Duodenal mucosa (tissue), 2 donors: ENCODE measurements around the gene PAN3.

ENCODE experiments used
- H3K27ac ChIP-seq: one replicate; pipeline ENCODE4 v1.7.0; 2013; ENCODE audit warnings: low read depth, low read length
- H3K27me3 ChIP-seq, 2 donors: one replicate each; pipeline ENCODE4 v1.7.0; 2013; ENCODE audit warnings: low read length in 2 of 2, control low read depth in 1 of 2; ENCODE audit not compliant: insufficient read depth in 2 of 2, control insufficient read depth in 1 of 2
- H3K36me3 ChIP-seq, 2 donors: one replicate each; pipeline ENCODE4 v1.7.0; 2013; ENCODE audit warnings: low read length in 2 of 2, control low read depth in 1 of 2; ENCODE audit not compliant: insufficient read depth in 2 of 2, control insufficient read depth in 1 of 2
- H3K4me1 ChIP-seq, 2 donors: one replicate each; pipeline ENCODE4 v1.7.0; 2013; ENCODE audit warnings: low read length in 2 of 2, control low read depth in 1 of 2; ENCODE audit not compliant: insufficient read depth in 2 of 2, control insufficient read depth in 1 of 2
- H3K4me3 ChIP-seq, 2 donors: one replicate each; pipeline ENCODE4 v1.7.0; 2013; ENCODE audit warnings: low read length in 2 of 2, low read depth in 1 of 2
- H3K9ac ChIP-seq, 2 donors: one replicate each; pipeline ENCODE4 v1.7.0; 2013; ENCODE audit warnings: low read length in 2 of 2, low read depth in 1 of 2
- H3K9me3 ChIP-seq, 2 donors: one replicate each; pipeline ENCODE4 v1.7.0; 2013; ENCODE audit warnings: low read length in 2 of 2, control low read depth in 1 of 2; ENCODE audit not compliant: control insufficient read depth in 1 of 2

PAN3 gene

DNA sequence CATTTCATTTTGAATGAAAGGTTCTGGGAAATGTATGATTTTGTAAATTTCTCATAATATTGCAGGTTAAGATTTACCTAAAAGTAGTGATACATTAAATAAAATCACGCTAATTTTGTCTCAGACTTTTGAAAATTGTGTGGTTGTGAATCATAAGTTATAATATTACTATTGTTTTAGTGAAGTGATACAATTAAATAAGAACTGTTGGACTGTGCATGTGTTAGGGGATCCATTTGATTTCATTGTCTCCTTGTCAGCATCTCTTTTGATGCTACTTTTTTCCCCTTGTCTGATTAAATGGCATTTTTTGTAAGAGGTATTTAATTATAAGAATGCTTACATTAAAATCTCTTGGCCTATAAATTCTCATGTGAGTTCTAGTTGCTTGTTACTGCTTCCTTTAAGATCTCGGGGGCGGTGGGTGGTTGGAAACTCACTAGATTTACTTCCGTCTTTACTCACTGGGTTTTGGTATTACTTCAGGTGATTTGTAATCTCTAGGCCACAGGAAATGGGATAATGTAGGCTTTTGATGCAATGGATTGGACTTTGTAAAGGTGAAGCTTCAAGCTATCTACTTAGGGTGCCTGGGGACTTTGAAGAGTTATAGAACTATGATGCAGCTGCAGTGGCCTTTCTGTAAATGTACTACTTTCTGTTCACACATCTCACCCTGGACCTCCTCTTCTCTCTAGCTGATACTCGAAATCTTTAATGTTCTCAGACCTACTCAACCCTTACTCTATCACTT lies 66.5 kb downstream of the PAN3 start:
- H3K27me3 ChIP-seq: no peaks in the 10 kb centered on the region
- no peaks in the 10 kb centered on the region for H3K36me3 ChIP-seq
- no peak overlapping the region for H3K9ac ChIP-seq
- no peaks in the 10 kb centered on the region for H3K9me3 ChIP-seq
- no peaks in the 10 kb centered on the region for H3K4me1 ChIP-seq
- H3K4me3 ChIP-seq: no peak overlapping the region
- H3K27ac ChIP-seq: no peak overlapping the region

- no peaks in the 10 kb centered on the region for H3K9me3 ChIP-seq
- no peaks in the 10 kb centered on the region for H3K27me3 ChIP-seq
- no peak overlapping the region for H3K9ac ChIP-seq
- no peak overlapping the region for H3K4me3 ChIP-seq
- H3K36me3 ChIP-seq: peaks cover 0 to 8% of the 10 kb centered on the region in 2 donors
- no peaks in the 10 kb centered on the region for H3K4me1 ChIP-seq
- H3K27ac ChIP-seq: no peak overlapping the region
Measured at GRCh38 chr13:28218679-28219078, 80.3 kb downstream of the PAN3 start.

DNA sequence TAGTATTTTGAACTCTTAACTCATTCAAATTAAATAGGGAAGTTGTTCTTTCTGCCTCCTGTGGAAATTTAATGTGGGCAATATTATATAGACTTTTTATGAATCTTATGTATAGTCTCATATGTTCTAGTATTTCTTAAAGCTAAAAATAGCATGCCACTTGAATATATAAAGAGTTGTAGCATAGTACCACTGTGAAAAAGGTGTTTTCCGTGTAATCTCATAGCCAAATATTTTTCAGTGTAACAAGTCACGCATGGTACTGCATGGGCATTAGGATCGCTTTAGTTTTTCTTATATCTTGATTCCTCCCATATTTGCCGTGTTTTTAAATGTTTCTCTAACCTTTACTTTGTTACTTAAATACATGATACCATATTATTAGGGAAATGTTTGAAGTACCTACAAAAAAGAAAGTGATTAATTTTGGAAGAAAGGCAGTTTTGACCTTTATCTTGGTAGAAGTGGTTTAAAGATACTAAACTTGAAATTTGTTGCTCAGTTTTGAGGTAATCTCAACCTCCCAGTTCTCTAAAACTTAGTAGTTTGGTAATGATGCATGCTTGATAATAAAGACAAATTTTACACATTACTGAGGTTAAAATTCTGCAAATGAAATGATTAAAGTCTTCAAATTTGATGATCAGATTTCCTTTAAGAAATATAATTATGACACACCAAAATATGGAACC lies 81.2 kb downstream of the PAN3 start:
- Histone ChIP-seq H3K4me1 (no peaks in the 10 kb centered on the region), H3K4me3 (no peak overlapping the region), H3K36me3 (peaks cover 0 to 5% of the 10 kb centered on the region in 2 donors), H3K27me3 (no peaks in the 10 kb centered on the region), H3K9me3 (no peaks in the 10 kb centered on the region), H3K9ac (no peak overlapping the region), H3K27ac (no peak overlapping the region)

- no peaks in the 10 kb centered on the region for H3K9me3 ChIP-seq
- no peak overlapping the region for H3K9ac ChIP-seq
- H3K4me3 ChIP-seq: no peak overlapping the region
- peaks cover 0 to under 1% of the 10 kb centered on the region in 2 donors for H3K4me1 ChIP-seq
- H3K36me3 ChIP-seq: peaks cover 0 to 3% of the 10 kb centered on the region in 2 donors
- H3K27me3 ChIP-seq: no peaks in the 10 kb centered on the region
- no peak overlapping the region for H3K27ac ChIP-seq
Measured at GRCh38 chr13:28220166-28220565, 81.8 kb downstream of the PAN3 start.

- Histone ChIP-seq H3K9me3 (no peaks in the 10 kb centered on the region), H3K27ac (no peak overlapping the region), H3K4me3 (no peak overlapping the region), H3K27me3 (no peaks in the 10 kb centered on the region), H3K36me3 (peaks cover 4 to 5% of the 10 kb centered on the region in 2 donors), H3K9ac (no peak overlapping the region), H3K4me1 (peaks cover 0 to 7% of the 10 kb centered on the region in 2 donors)
Measured at GRCh38 chr13:28229522-28230411, 91.4 kb downstream of the PAN3 start.

DNA sequence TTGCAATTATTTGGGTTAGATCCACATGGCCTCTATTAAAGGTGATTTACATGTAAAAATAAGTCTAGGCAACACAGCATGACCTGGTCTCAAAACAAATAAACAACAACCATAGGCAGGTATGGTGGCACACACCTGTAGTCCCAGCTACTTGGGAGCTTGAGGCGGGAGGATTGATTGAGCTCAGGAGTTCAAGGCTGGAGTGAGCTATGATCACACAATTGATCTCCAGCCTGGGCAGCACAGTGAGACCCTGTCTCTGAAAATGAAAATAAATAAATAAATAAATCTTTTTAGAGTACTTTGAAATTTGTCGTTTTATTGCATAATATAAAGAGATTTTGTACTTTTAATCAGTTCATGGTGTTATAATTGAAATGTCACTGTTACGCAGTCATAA lies 93.3 kb downstream of the PAN3 start:
- Histone ChIP-seq H3K27me3 (no peaks in the 10 kb centered on the region), H3K9ac (no peak overlapping the region), H3K4me1 (no peaks in the 10 kb centered on the region), H3K9me3 (no peaks in the 10 kb centered on the region), H3K27ac (no peak overlapping the region), H3K36me3 (peaks cover 4 to 5% of the 10 kb centered on the region in 2 donors), H3K4me3 (no peak overlapping the region)

- H3K36me3 ChIP-seq: peaks cover 6 to 8% of the 10 kb centered on the region in 2 donors
- H3K9me3 ChIP-seq: no peaks in the 10 kb centered on the region
Measured at GRCh38 chr13:28237944-28238343, 99.6 kb downstream of the PAN3 start.

DNA sequence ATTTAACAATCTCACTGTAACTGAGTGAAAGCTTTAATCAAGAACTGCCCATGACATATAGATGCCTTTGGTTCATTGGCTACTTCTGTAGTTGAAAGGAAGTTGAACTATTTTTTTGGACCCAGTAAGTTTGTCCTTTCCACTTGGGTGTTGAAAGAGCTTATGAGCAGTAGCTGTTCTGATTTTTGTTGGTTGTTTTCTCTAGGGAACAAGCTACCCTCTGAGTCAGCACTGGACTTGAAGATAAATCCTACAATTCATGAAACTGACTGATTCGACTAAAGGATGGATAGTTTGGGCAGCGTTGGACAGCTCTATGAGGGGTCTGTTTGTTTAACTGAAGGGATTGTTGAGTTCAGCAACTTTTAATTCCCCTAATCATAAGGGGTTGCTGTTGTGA lies 101.0 kb downstream of the PAN3 start:
- peaks cover 6 to 8% of the 10 kb centered on the region in 2 donors for H3K36me3 ChIP-seq
- no peak overlapping the region for H3K9ac ChIP-seq
- H3K27ac ChIP-seq: no peak overlapping the region
- H3K9me3 ChIP-seq: no peaks in the 10 kb centered on the region
- H3K27me3 ChIP-seq: no peaks in the 10 kb centered on the region
- no peaks in the 10 kb centered on the region for H3K4me1 ChIP-seq
- no peak overlapping the region for H3K4me3 ChIP-seq

More at GRCh38 chr13:28237944-28238343, 99.6 kb downstream of the PAN3 start:
- H3K4me3 ChIP-seq: no peak overlapping the region
- no peak overlapping the region for H3K27ac ChIP-seq
- no peak overlapping the region for H3K9ac ChIP-seq
- H3K4me1 ChIP-seq: no peaks in the 10 kb centered on the region
- no peaks in the 10 kb centered on the region for H3K27me3 ChIP-seq

DNA sequence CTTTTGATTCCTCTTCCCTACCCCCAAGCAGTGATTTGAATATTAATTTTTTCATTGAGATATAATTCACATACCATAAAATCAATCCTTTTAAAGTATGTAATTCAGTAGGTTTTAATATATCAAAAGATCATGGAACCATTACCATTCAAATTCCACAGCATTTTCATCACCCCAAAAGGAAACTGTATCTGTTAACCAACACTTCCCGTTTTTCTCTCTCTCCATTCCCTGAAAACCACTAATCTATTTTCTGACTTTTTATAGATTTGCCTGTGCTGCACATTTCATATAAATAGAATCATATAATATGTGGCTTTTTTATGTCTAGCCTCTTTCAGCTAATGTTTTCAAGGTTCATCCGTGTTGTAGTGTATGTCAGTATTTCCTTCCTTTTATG lies 107.1 kb downstream of the PAN3 start:
- H3K9me3 ChIP-seq: no peaks in the 10 kb centered on the region
- peaks cover 3 to 8% of the 10 kb centered on the region in 2 donors for H3K36me3 ChIP-seq
- H3K4me1 ChIP-seq: no peaks in the 10 kb centered on the region
- H3K4me3 ChIP-seq: no peak overlapping the region
- H3K9ac ChIP-seq: no peak overlapping the region
- no peaks in the 10 kb centered on the region for H3K27me3 ChIP-seq
- H3K27ac ChIP-seq: no peak overlapping the region

GRCh38 chr13:28246891-28247290 lies 108.5 kb downstream of the PAN3 start:
- H3K4me3 ChIP-seq: no peak overlapping the region
- no peaks in the 10 kb centered on the region for H3K36me3 ChIP-seq
- no peaks in the 10 kb centered on the region for H3K4me1 ChIP-seq
- H3K9ac ChIP-seq: no peak overlapping the region
- no peaks in the 10 kb centered on the region for H3K9me3 ChIP-seq
- H3K27ac ChIP-seq: no peak overlapping the region
- H3K27me3 ChIP-seq: no peaks in the 10 kb centered on the region
